ENCODE measurements around the gene HIC1.

Gene HIC1

GRCh38 chr17:2082003-2082781, 27.3 kb downstream of the HIC1 start:
- no peak for DNase-seq (ENCODE audit: low read depth)
- no peak for TF ChIP-seq CTCF (conservative IDR thresholded peaks at IDR 0.05; ENCODE audit: low read depth, low read length)
- no peak overlapping the region for H3K4me3 ChIP-seq (ENCODE audit: low read depth, low read length)

GRCh38 chr17:2083613-2084035, 28.7 kb downstream of the HIC1 start:
- no peak for TF ChIP-seq CTCF (conservative IDR thresholded peaks at IDR 0.05; ENCODE audit: low read depth, low read length)
- DNase-seq (ENCODE audit: low read depth): peak; percentile 50
- no peak overlapping the region for H3K4me3 ChIP-seq (ENCODE audit: low read depth, low read length)

GRCh38 chr17:2084036-2084765, 29.3 kb downstream of the HIC1 start:
- TF ChIP-seq CTCF (conservative IDR thresholded peaks at IDR 0.05; ENCODE audit: low read depth, low read length): no peak
- no peak overlapping the region for H3K4me3 ChIP-seq (ENCODE audit: low read depth, low read length)
- DNase-seq (ENCODE audit: low read depth): peak; percentile 56

- TF ChIP-seq CTCF (conservative IDR thresholded peaks at IDR 0.05; ENCODE audit: low read depth, low read length): no peak
- H3K4me3 ChIP-seq (ENCODE audit: low read depth, low read length): no peak overlapping the region
- DNase-seq (ENCODE audit: low read depth): peak; percentile 94
These were observed 30.1 kb downstream of the HIC1 start for GRCh38 chr17:2084766-2085647.

- no peak for TF ChIP-seq CTCF (conservative IDR thresholded peaks at IDR 0.05; ENCODE audit: low read depth, low read length)
- peak; percentile 52 for DNase-seq (ENCODE audit: low read depth)
- no peak overlapping the region for H3K4me3 ChIP-seq (ENCODE audit: low read depth, low read length)
These were observed 30.7 kb downstream of the HIC1 start for GRCh38 chr17:2085648-2085949.

GRCh38 chr17:2086306-2086705, 31.4 kb downstream of the HIC1 start:
- DNase-seq (ENCODE audit: low read depth): no peak
- TF ChIP-seq CTCF (conservative IDR thresholded peaks at IDR 0.05; ENCODE audit: low read depth, low read length): no peak
- no peak overlapping the region for H3K4me3 ChIP-seq (ENCODE audit: low read depth, low read length)

All from choroid plexus epithelial cell (primary cell).